Frontal cortex (tissue), 4 donors: ENCODE measurements around the gene PTGDR. TPM values are rescaled to one million over a fixed set of nuclear protein-coding genes. Genes with fewer than 3 reads are reported as not detected.
A peak's percentile ranks its signal among the peaks of the same experiment; 100 is the strongest.

Source experiments
- DNase-seq, 2 donors: peaks; one replicate each; pipeline ENCODE4 v3.0.0; 2012; ENCODE audit warnings: low spot score in 2 of 2
- FAIRE-seq: peaks from 2 replicates; lab custom pipeline; 2012; peaks lifted over from hg19 to GRCh38; lab: Jason Lieb, UNC
- total RNA-seq: library from RNA; depleted of rRNA; stranded (reverse); fragments of >200 nt; gene quantifications from one replicate; pipeline ENCODE4 v1.2.3, GENCODE V29; 2014
- donor health status: control.
- donor health status: control.
- donor health status: control.

Gene PTGDR
- total RNA-seq, 1 donor from 2014 or later: 0.41 TPM

GRCh38 chr14:52262600-52262999 lies 4.9 kb upstream of the PTGDR start:
- no peak for DNase-seq

DNA sequence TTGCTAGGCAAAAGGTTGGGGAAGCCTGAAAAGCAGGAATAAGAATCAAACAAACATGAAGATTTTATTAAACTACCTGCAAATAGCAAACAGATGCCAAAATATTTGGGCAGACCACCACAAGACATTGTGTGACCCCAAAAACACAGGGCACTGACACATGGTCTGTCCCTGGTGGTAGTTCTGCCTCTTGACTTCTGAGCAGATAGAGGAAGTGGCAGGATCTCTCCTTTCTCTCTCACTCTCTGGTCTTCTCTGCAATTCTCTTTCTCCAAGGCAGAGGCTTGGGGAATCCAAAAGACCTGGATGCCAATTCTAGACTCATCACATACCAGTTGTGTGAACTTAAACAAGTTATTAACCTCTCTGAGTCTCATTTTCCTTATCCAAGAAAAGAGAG lies 4.3 kb upstream of the PTGDR start:
- FAIRE-seq (no peak), DNase-seq (no peak)

More at GRCh38 chr14:52262600-52262999, 4.9 kb upstream of the PTGDR start:
- no peak for FAIRE-seq

DNA sequence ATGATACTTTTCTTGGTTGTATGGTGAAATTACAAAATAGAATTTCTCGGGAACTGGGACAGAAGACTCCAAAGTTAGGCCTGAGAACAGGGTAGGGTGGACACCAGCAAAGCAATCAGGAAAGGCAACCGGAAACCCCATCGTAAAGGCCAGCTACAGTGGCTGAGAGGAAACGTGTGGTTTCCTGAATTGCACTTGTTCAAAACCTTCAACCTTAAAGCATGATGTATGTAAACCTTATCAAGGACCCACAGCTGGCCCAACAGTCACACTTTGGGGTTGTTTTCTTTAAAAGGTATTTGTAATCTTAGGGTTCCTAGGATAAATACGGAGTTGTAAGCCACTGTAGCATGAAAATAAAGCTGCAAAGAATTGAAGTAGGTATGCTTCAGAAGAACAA lies 2.2 kb upstream of the PTGDR start:
- DNase-seq (no peak), FAIRE-seq (no peak)

- DNase-seq: no peak
- FAIRE-seq: no peak
These were observed 1.3 kb upstream of the PTGDR start for GRCh38 chr14:52266179-52266578.

DNA sequence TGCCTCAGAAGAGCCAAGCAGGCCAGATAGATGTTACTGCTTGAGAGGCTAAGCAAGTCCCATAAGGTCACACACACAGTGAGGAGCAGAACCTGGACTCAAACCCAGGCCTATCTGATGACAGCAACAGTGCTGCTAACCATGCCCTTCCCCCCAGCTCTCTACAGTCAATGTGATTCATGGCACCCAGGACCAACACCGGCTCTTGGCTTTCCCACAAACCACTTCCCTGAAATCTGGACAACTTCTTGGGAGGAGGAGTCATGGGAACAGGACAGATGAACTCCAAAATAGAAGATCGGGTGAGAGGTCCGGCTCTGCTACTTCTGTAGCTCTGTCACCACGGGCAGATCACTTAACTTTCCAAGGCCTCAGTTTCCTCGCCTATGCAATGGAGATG lies 716 bp upstream of the PTGDR start:
- FAIRE-seq: no peak
- DNase-seq: no peak

- FAIRE-seq: no peak
- DNase-seq: peak in 1 of 2 donors; percentile 10
These were observed 972 bp downstream of the PTGDR start for GRCh38 chr14:52268279-52269061.

DNA sequence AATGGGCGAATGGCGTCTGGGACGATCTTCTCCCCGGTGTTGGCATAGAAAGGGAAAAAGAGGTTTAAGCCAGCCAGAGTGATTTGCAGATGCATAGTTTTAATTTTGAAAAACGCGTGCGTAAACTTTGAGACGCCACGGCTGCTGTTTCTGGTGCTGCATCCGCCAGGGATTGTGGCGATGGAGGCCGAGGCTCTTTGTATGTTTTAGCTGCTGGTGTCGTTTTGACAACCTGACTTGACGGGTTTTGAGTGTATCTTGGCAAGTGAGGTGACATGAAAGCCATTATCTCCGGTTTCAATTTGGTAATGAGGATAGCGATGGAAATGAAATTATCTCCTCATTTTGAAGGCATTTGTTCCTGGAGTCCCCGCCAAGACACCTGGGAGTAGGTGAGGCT lies 1.6 kb downstream of the PTGDR start:
- DNase-seq (no peak), FAIRE-seq (no peak)

- FAIRE-seq: no peak
- DNase-seq: no peak
These were observed 2.5 kb downstream of the PTGDR start for GRCh38 chr14:52269982-52270381.

- FAIRE-seq (no peak), DNase-seq (no peak)
These were observed 4.0 kb downstream of the PTGDR start for GRCh38 chr14:52271538-52271937.

GRCh38 chr14:52272375-52272774 lies 4.9 kb downstream of the PTGDR start:
- DNase-seq (no peak), FAIRE-seq (no peak)

DNA sequence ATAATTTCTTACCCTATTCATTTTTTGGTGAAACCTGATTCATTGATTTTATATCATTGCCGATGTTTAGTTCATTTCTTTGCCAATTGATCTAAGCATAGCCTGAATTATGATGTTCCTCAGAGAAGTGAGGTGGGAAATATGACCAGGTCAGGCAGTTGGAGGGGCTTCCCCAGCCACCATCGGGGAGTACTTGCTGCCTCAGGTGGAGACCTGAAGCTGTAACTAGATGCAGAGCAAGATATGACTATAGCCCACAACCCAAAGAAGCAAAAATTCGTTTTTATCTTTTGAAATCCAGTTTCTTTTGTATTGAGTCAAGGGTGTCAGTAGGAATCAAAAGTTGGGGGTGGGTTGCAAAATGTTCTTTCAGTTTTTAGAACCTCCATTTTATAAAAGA lies 7.9 kb downstream of the PTGDR start:
- DNase-seq (no peak), FAIRE-seq (no peak)

DNA sequence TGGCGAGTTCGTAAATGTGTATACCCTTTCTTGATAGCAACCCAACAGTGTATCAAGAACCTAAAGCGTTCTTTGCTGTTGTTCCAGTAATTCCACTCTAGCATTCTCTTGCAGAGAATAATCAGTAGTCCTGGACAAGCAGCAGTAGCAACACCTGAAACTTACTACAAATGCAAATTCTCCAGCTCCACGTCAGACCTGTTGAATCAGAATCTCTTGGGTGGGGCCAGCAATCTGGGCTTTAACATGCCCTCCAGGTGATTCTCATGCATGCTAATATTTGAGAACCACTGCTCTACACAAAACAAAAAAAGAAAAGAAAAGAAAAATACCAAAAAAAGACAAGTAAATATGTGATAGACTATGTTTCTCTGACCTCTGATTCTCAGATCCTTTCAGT lies 10.1 kb downstream of the PTGDR start:
- DNase-seq (no peak), FAIRE-seq (no peak)

DNA sequence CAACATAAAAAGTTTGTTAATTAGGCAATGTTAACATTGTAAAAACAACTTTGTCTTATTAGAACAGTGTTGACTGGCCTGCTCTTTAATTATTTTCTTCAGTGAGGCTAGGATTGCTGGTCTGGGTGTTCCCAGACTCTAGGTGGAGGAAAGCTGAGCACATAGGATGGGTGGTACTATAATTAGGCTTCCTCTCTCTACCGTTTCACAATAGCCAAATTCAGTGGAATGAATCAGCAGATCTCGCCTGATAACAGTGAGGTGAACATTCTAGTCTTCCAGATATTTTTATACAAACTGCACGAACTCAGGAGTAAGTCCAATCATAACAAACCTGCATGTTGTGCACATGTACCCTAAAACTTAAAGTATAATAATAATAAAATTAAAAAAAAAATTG lies 11.9 kb downstream of the PTGDR start:
- FAIRE-seq: no peak
- no peak for DNase-seq

DNA sequence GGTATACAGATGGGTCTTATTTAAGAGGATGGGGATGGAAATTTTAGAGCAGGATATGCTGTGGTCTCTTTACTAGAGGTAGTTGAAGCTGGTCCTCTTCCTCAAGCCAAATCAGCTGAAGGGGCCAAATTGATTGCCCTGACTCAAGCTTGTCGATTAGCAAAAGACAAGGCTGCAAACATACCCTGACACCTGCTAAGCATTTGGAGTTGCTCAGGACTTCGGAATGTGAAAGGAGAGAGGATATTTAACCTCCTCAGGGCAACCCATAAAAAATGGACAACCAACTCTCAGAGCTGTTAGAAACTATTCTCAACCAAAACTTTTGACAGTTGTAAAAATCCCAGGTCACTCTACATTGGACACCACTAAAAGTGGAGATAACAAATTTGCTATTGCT lies 15.6 kb downstream of the PTGDR start:
- FAIRE-seq (no peak), DNase-seq (no peak)

DNA sequence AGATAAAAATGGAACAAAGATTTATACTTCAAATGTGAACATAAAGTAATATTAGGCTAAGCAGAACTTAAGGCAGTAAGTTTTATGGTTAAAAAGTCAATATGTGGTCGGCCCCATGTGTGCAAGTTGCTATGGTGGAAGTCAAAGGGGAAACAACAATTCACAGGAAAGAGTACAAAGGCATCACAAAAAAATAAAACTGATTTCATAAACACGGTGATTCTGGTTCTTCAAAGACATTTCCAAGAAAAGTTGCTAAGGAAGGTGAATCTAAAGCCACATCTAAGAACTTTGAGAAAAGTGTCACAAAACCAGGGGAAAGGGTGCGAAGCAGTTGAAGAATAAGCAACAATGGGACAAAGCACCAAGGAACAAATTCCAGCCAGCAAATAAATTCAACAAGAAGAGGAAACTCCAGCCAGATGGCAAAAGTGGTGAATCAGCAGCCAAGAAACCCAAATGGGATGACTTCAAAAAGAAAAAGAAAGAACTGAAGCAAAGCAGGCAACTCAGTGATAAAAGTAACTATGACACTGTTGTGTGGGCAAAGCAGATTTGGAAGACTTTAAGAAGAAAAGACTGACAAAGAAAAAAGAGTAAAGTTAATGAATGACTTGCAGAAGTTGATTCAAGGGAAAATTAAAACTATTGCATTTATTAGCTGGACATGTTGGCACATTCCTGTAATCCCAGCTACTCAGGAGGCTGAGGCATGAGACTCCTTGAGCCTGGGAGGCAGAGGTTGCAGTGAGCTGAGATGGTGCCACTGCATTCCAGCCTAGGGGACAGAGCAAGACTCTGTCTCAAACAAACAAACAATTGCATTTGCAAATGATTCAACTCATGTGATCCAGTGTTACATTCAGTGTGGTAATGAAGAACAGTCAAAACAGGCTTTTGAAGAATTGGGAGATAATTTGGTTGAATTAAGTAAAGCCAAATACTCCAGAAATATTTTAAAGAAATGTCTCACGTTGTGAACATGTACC lies 19.5 kb downstream of the PTGDR start:
- FAIRE-seq: no peak
- no peak for DNase-seq

GRCh38 chr14:52296378-52296777 lies 28.9 kb downstream of the PTGDR start:
- FAIRE-seq: no peak
- no peak for DNase-seq

DNA sequence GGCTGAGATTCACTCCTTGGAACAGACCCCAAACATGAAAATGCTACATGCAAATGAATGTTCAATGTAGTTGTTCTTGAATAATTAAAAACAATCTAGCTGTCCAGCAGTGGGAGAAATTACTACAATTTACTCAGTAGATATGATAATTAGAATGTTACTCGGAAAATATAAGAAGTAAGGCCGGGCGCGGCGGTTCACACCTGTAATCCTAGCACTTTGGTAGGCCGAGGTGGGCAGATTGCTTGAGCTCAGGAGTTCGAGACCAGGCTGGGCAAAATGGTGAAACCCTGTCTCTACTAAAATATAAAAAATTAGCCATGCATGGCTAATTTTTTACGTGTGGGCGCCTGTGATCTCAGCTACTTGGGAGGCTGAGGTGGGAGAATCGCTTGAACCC lies 31.3 kb downstream of the PTGDR start:
- no peak for FAIRE-seq
- no peak for DNase-seq

DNA sequence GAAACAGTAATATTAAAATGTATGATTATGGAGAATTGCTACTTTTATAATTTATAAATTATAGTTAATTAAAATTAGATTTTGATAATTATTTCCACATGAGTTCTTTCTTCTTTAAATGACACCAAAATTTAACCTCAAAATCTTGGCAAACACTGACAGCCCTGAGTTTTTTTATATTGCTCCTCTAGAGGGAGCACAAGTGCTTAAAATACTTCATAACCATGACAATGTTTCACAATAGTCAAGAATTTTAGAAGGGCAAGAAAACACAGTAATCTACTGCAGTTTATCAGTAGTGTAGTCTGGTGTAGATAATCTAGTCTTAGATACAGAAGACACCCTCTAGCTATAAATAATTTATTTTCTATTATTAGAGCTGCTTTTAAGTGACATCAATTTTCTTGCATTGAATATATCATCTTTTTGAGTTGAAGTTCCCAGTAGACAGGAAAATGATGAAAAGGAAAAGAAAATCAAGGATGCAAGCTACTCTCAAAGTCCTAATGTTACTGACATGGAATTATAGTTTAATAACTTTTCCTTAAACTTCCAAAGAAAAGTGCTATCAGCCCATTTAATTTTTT lies 32.3 kb downstream of the PTGDR start:
- FAIRE-seq (peak; percentile 97), DNase-seq (peak in 1 of 2 donors; percentile 54)

DNA sequence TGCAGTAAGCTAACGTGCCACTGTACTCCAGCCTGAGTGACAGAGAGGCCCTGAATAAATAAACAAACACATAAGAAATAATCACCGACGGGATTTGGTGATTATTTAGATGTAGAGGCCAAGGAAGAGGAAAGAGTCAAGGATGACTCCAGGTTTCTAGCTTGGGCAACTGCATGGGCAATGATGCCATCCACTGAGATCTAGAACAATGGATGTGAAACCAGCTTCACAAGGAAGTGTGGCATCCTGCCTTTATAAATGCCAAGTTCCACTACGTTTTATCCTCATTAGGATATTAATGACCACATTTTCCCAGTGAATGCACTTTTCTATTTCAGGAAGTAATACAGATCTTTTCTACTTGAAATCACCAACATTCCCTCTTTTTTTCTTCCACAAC lies 35.7 kb downstream of the PTGDR start:
- DNase-seq: no peak
- FAIRE-seq: no peak

DNA sequence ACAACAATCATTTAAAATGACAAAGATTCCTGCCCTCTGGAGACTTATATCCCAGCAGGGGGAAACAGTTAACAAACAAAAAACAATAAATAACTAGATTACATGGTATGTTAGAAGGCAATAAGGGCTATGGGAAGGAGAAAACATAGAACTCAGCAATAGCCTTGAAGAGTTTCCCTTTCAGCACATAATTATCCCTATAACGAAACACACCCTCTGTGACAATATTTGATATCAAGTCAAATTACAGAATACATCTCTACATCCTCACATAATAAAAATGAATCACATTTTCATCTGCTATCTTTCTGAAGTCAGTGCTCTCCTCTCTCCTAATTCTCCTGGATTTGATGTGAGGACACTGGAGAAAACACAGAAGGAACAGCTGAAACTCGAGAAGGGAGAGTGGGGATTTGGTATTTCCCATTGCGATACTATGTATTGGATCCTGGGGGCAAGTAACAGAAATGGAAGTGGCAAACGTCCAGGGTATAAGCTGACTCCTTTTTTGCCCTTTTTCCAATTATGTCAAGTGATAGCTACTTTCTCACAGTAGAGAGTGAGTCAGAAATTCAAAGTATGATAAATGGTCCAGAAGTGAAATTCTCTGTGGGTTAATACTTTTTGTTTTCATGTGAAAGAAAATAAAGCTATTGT lies 36.9 kb downstream of the PTGDR start:
- DNase-seq (no peak), FAIRE-seq (no peak)
